GM19324 (cell line): ENCODE results near the gene PRUNE2.

ENCODE experiments used
- ATAC-seq: cut with Tn5 transposase; IDR thresholded peaks from one replicate; pipeline ENCODE4 v1.9.1; 2021; ENCODE audit warnings: mild to moderate bottlenecking, moderate library complexity; ENCODE audit not compliant: unreplicated experiment, low FRiP score

PRUNE2 gene

DNA sequence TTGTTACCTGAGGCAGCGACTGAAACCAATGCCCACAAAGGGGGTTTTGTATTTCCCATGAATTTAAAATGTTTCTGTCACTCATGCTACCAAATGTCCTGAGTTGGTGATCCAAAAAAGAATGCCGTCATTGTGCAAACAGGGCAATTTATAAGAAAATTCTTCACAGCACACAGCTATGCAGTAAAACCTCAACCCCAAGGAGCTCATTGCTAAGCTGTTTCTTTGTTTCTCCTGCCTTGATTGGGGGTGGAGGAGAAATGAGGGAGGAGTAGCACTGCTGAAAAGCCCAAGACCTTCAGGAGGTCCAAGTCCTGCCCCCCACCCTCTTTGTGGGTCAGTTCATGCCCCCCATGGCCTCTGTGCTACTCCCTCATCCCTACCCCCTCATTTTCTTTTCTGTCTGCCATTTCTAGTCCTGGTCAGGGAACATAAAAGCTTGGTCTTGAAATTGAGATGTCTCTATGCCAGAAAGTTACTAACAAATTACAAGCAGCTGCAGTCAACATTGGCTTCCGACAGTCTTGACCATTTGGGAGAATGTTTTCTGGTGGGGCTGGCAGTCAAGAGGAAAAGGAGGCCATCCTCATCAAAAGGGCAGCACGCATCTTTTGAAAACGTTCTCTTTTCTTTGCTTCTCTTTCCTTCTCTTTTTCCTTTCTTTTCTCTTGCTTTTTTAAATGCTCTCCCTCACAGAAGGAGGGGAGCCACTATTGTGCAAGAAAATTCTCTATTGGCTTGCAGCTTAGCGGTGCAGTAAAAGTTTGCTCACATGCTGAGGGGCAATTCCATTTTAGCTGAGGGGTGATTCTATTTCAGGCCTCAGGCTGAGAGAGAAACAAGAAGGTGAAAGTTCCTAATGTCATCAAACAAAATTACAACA, 313.6 kb downstream of the PRUNE2 start:
- ATAC-seq, result no peak

DNA sequence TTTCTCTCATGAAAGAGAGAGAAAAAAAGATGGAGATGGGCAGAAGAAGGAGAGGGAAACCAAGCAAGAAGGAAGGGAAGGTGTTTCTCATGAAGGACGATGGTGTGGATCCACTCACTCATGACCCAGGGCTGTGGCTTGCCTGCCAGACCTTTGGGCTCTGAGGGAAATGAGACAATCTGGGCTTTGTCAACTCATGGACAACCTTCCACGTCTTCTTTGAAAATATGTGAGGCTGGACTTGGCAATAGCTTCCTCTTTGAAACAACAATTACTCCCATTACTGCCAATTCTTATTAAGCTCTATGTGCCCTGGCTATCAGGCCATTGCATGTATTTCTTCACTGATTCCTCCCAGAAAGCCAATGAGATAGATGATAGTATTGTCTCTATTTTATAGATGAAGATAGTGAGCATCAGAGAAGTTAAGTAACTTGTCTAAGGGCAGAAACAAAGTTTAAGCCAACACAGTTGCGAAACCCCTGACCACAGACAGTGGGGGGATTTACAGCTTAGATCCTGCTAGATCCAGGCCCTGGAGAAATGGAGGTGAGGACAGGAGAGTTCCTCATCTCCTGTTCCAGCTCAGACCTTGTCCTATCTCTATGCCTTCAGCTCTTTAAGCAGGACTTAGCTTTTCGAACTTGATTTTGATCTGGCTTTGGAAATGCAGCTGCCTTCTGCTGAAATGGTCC, 314.5 kb downstream of the PRUNE2 start:
- ATAC-seq, result no peak

DNA sequence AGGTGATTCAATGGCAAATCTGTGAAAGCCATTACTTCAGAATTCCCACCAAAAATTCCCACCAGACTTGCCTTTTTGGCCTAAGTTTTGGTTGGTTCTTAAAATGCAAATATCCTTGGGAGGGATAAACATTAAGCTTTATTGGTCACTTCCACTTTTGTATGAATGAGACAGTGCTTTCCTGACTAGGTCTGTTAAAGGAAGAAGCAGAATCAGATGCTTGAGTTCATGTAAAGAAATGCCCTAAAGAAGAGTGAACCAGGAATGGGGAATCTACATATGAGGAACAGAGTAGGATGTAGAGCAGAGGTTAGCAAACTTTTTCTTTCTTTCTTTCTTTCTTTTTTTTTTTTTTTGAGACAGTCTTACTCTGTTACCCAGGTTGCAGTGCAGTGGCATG, 317.6 kb downstream of the PRUNE2 start:
- ATAC-seq, result no peak

DNA sequence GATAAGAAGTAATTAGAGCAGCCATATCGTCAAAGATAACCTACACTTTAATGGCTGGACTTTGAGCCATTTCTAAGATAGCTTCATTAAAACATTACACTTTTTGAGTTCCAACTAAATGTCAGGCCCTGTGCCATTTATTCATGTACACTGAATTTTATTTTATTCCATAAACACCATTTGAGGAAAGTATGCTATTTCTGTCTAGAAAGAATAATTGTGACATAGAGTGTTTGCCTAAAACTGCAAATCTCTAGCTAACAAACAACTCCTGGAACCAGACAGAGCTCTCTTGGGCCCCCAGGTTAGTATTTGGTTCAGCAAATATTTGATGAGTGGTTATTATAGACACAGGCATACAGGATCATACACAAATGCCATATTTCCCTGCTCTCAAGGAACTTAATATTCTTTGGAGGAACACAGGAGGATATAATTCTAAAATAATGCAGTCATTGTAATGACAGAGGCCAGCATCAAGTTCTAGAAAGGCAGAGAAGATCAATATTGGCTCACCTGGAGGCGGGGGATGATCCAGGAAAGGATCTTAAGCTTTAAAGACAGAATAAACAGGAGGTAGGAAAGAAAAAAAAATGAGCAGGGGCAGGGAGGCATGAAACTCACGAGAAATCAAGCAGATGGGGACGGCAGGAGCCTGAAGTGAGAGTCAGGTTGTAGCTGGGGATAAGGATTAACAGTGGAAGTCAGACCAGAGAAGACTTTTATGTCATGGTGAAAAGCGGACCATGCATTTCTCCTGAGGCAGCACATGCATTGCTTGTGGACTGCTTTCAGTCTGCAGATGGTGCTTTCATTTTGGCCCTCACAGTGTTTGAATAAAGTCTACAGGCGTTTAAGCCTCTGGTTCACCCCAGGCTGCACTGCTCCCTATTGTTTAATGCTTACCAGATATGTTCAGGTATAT, 319.3 kb downstream of the PRUNE2 start:
- ATAC-seq, result no peak

DNA sequence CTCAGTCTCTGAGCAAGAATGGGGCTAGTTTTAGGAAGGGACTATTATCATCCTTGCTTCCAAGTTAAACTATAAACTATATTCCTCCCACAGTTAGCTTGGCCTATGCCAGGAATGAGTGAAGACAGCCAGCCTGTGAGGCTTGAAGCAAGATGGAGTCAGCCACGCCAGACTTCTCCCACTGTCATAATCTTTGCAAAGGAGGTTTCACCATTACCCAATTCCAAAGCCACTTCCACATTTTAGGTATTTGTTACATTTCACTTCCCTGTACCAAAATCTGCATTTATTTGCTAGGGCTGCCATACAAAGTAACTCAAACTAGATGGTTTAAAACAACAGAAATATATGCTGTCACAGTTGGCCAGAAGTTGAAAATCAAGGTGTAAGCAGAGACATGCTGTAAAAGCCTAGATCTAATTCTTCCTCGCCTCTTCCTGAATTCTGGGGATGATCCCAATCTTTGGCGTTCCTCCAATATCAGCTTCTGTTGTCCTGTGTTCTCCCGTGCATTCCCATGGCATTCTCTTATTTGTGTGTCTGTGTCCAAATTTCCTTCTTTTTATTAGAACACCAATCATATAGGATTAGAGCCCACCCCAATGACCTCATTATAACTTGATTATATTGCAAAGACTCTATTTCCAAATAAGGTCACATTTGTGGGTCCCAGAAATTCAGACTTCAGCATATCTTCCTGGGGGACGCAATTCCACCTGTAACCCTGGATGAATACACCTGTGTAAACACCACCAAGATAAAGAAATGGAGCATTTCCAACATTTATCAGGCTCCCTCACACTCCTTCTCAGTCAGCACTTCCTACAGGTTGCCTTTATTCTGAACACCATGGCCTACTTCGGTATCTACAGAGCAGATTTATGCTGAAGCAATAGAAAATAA, 320.2 kb downstream of the PRUNE2 start:
- ATAC-seq, result no peak

DNA sequence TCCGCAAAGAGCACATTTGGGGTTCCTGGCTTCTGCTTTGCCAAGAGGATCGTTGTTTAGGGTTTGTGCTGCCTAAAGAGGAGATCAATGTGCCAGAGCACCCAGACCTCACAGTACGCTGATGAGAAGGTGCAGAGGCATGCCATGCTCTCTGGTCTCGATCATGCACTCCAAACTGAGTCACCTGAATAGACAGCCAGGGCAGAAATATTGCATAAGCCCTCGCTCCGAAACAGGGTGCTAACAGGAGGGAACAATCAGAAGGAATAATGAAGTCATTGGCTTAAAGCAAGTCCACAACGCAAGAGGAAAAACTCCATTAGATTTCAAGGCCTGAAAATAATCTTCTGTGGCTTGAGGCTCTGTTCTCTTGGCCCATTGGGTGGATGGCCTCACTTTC, 322.7 kb downstream of the PRUNE2 start:
- no peak for ATAC-seq

DNA sequence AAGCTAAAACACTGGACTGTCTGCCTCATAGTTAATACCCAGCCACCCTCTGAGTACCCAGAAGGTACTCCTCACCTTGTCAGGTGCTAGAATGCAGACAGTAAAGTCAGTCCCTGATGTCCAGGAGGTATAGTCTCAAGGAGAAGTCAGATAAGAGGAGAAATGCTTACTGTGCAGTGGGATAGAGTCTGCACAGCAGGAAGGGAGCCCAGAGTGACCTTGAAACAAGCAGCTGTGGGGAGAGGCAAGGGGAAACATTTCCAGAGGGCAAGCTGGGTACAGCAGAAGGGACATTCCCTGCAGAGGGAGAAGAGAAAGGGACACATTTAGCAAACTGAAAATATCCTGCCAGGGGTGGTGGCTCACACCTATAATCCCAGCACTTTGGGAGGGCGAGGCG, 324.2 kb downstream of the PRUNE2 start:
- ATAC-seq, result no peak

DNA sequence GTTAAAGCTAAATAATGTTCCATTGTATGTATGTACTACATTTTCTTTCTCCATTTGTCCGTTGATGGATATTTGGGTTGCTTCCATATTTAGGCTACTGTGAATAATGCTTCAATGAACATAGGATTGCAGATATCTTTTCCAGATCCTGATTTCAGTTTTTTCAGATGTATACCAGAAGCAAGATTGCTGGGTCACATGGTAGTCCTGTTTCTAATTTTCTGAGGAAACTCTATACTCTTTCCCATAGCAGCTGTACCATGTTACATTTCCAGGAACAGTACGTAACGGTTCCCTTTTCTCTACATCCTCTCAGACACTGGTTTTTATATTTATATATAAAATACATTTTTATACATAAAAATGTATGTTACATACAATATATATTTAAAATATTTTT, 325.1 kb downstream of the PRUNE2 start:
- ATAC-seq, result no peak

DNA sequence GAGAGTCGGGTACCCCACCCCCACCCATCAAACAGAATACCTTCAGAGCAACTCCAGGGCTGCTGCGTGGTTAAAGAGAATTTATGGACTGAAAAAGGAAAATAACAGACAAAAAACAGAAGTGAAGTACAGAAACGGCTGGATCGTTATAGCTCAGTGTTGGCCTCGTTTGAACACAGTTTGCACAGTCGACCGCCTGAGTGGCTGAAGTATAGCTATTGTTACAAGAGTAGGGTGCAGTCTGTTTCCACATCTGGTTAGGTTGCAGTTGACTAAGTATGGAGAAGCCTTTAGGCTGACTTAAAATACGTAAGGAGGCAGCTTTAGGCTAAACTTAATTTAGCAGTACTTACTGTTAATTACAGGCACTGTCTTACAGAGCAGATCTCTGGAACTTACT, 325.7 kb downstream of the PRUNE2 start:
- no peak for ATAC-seq

DNA sequence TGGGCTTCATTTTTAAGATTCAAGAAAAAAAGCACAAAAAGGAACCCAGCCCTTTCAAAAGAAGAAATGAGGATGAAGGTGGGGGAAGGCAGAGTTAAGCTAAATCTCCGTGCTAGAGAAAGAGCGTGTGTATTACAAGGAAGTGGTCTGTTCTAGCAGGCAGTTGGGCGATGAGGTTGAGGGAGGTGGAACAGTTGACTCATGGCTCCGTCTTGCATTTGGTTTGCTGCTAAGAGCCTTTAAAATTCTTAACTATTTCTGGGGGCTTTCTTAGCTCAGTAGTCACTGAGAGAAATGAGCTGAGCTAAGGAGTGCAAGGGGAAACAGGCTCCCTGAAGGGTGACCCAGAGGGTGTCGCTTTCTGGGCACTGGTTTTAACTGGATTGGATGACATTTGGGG, 329.6 kb downstream of the PRUNE2 start:
- ATAC-seq, result no peak

DNA sequence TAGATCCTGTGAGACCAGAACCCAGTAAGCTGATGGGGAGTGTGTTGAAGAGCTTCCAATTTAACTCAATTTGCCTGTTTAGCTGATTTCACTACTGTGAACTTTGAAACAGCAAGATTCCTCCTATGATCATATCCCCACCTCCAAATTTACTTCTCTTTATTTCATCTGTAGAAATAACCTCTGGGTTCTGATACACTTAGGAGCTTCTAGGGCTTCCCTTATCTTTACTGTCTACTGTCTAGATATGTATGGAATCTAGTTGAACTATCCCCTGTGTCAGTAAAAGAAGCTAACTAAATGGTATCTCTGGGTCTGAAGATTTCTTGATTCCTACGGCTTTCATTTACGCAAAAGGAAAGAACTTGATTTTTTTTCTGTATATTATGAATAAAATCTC, 330.2 kb downstream of the PRUNE2 start:
- ATAC-seq, result no peak

DNA sequence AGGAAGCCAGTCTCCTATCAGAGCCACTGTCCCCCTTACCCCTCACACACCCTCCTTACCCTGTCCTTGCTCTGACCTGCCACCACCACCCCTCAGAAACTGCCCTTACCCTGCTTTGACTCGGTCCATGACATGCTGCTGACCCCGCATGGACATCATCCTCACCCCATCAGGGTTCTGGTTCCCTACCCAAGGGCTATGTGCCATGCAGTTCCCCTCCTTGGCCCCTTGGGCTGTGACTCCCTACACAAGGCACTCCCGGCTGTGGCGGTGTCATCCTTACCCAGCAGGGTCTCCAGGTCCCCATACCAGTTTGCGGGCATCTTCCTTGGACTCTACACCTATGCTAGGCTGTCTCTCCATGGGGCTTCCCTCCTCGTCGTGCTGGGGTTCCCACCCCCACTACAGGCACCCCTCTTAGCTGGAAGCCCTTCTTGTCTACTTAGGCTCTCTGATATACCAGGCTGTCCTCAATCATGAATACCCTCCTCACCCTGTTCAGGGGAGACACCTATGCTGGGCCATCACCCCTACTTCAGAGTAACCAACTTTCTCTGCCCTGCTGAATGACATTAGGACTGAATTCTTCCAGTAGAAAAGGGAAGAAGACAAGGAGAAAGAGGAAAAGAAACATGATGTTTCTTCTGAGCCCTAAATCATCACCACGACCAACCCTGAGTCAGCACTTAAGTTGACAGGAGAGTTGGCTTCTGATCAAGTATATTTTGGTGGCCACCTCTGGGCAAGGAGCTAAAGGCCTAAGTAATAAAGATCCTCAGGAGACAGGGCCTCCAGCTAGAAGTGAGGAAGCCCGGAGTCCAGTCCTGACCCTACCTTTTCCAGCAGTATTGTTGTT, 331.8 kb downstream of the PRUNE2 start:
- ATAC-seq, result no peak

DNA sequence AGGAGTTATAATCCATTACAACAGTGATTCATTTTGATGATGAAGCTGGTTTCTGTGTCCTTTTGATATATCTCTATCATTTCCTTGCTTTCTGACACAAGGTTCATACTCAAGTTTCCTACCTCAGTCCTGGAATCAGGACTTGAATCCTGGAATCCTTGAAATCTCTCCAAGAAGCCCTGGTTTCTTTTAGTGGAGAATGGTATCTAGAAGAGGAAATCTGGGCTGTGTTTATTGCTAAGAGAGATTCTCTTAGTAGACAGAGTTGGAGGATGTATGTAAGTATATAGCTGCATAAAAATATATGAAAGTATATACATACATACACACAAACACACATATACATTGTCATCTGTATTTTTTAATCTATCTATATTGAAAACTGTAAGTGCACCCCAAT, 332.5 kb downstream of the PRUNE2 start:
- no peak for ATAC-seq

DNA sequence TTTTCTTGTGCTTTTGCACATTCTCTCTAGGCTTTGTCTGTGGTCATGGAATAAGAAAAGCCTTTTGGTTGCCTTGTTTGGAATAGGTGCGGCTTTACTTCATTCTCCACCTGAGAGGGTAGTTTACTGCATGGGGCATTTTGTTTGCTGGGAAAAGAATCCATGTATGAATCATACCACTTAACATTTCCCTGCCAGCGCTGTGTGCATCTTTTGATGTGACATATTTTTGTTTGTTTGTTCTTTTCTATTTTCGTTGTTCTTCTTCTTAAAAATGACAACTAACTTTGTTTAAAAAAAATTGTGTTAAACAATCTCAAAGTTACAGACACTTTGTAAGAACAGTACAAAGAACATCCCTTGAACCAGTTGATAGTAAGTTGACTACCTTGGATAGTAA, 333.8 kb downstream of the PRUNE2 start:
- ATAC-seq, result no peak

DNA sequence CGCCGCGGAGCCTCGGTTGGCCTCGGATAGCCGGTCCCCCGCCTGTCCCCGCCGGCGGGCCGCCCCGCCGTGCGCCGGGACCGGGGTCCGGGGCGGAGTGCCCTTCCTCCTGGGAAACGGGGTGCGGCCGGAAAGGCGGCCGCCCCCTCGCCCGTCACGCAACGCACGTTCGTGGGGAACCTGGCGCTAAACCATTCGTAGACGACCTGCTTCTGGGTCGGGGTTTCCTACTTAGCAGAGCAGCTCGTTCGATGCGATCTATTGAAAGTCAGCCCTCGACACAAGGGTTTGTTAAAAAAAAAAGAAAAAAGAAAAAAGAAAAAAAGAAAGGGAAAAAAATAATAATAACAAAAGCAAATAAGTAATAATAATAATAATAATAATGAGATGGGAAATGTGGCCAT, 334.2 kb downstream of the PRUNE2 start:
- ATAC-seq, result no peak

DNA sequence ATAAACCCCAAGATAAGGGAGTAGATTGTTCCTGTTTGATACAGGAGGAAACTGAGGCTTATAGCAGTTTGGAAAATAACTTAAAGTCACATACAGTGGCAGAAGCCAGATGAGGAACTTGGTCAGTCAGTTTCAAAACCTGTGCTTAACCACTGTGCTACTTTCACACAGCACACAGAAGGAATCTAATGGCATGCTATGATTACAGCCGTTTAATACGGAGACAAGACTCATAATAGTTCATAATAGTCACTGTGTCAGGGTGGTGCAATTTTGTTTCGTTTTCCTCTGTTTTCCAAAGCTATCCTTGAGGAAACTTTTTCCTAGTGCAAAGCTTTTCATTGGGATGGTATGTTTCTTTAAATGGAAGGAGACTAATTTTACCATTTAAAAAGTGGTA, 334.6 kb downstream of the PRUNE2 start:
- ATAC-seq, result no peak

DNA sequence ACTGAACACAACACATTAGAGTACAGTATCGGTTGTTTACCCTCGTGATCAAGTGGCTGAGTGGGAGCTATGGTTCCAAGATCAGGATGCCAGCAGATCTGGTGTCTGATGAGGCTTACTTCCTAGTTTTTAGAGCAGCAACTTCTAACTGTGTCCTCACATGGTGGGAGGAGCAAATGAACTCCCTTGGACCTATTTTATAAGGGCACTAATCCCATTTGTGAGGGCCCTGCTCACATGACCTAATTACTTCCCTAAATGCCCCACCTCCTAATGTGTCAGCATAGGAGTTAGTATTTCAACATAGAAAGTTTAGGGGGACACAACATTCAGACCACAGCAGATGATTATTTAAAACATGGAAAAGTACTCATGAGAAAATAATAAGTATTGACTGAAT, 335.1 kb downstream of the PRUNE2 start:
- ATAC-seq, result no peak

DNA sequence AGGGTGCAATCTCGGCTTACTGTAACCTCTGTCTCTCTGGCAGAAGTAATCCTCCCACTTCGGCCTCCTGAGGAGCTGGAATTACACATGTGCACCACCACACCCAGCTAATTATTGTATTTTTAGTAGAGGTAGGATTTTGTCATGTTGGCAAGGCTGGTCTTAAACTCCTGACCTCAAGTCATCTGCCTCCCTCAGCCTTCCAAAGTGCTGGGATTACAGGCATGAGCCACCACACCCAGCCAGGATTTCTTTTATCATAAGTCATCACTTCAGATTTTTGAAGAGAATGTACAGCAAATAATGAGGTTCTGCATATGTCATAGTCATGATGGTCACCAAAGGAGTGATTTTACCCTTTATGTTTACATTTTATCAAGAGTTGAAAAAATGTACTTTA, 338.8 kb downstream of the PRUNE2 start:
- no peak for ATAC-seq

DNA sequence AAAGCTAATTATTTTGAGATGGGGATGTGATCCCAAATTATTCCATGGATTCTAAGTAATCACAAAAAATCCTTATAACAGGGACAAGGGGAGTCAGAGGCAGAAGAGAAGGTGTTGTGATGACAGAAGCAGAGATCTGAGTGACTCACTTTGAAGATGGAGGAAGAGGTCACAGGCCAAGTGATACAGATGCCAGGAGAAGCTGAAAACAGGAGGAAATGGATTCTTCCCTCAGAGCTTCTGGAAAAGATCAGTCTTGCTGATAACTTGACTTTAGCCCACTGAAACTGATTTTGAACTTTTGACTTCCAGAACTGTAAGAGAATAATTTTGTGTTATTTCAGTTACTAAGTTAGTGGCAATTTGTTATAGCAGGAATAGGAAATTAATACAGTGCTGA, 341.6 kb downstream of the PRUNE2 start:
- ATAC-seq, result no peak
